ENCODE measurements around the gene NLE1.
"Not testable (repeated sequence)": the region's sequence is repeated elsewhere in the genome, so short reads cannot be mapped to it uniquely, and the experiment has no call there.

Gene NLE1

GRCh38 chr17:35161281-35161761 is 19.2 kb upstream of the NLE1 start:
- no peak for DNase-seq

GRCh38 chr17:35160354-35161201 is 18.5 kb upstream of the NLE1 start:
- DNase-seq: no peak

DNA sequence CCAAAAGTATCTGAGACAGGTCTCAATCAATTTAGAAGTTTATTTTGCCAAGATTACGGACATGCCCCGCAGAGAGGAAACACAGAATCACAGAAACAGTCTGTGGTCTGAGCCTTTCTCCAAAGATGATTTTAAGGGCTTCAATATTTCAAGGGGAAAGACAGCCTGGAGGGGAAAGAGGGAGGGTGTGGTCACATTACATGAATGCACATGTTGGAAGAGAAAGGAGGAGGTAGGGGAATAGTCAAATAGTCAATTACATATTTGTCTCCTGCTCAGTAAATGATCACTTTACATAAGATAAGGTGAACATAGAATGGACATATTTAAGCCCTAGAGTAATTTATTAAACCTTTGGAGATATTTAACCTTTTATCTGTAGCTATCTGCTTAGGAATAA is 17.8 kb upstream of the NLE1 start:
- no peak for DNase-seq

GRCh38 chr17:35155246-35155645 is 13.1 kb upstream of the NLE1 start:
- no peak for DNase-seq

DNA sequence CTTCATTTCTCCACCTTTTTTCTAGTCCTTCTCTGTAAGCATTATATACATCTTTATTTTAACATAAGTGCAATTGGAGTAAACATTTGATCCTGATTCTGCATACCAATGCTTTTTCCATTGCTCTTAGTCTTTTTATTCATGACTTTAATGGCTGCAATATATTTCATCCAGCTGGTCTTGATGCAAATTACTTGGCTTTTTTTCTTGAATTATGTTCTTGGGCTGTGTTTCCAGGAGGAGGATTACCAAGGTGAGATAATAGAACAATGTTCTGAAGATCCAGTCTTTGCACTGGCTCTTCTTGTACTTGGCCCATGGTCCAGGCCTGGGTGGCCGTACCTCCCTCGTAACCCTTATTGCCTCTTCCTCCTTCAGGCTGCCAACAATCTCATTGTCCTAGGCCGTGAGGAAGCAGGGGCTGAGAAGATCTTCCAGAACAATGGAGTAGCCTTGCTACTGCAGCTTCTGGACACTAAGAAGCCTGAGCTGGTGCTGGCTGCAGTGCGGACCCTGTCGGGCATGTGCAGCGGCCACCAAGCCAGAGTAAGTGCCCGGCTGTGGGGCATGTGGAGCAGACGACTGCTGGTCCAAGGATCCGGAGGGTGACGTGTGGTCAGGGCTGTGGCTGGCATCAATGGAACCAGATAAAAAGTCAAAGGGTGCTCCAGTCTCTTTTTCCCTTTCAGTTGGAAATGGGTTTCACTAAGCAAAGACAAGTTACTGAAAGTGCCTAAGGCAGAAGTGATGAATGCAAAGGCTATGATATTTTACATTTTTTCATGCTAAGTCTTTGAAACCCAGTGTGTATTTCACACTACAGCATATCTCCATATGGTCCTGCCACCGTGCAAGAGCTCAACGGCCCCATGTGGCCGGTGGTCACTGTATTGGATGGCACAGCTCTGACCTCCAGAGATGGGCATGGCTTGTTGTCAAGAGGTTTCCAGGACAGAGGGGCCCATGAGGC is 12.4 kb upstream of the NLE1 start:
- no peak for DNase-seq

- no peak for DNase-seq
These were observed 10.5 kb upstream of the NLE1 start for GRCh38 chr17:35152421-35153140.

DNA sequence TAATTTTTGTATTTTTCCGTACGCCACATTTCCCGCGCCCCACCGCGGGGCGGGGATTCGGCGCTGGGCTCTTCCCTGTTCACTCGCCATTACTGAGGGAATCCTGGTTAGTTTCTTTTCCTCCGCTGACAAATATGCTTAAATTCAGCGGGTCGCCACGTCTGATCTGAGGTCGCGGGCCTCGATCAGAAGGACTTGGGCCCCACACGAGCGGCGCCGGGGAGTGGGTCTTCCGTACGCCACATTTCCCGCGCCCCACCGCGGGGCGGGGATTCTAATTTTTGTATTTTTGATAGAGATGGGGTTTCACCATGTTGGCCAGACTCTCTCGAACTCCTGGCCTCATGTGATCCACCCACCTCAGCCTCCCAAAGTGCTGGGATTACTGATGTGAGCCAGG is 9.0 kb upstream of the NLE1 start:
- not testable (repeated sequence) for DNase-seq

- DNase-seq: no peak
These were observed 7.8 kb upstream of the NLE1 start for GRCh38 chr17:35149941-35150340.

DNA sequence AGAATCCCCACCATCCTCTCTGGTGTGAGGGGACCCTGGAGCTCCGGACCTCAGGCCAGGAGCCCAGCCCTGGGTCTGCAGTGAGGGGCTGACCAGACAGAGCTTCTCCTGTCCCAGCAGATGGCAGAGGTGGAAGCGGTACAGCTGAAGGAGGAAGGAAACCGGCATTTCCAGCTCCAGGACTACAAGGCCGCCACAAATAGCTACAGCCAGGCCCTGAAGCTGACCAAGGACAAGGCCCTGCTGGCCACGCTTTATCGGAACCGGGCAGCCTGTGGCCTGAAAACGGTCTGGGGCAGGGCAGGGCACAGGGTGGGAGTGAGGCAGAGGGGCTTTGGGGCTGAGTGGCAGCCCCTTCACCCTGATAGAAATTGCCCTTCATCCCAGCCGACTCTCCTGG is 6.0 kb upstream of the NLE1 start:
- no peak for DNase-seq

GRCh38 chr17:35147375-35147905 is 5.3 kb upstream of the NLE1 start, which contains the start of gene UNC45B:
Gene UNC45B (plus strand): TSS chr17:35147817. CDS start chr17:35148264, 447 bp downstream.
- no peak for DNase-seq

DNA sequence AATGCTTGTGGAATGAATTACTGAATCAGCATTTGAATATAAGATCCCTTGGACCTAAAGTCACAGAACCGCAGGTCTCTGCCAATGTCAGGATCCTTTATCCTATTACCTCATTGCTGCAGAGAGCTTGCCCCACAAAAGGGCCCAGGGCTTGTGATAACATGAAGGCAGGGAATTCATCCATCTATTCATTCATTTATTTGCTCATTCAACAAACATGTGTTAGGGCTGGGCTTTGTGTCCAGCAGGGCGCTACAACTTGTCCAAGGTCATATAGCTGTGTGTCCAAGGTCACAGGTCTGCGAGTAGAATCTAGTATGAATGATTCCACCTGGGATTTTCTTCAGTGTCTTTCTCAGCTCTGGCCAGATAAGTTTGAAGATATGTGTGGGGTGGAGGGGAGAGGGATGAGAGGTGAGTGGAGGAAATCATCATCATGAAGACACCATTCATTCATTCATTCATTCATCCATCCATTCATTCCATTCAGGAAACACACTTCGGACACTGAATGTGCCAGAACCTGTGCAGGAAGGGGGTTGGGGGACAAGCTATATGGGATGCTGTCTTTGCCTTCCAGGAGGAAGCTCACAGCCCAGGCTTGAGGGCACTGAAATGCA is 4.2 kb upstream of the NLE1 start:
- no peak for DNase-seq

- no peak for DNase-seq
These were observed 2.7 kb upstream of the NLE1 start for GRCh38 chr17:35144840-35145239.

DNA sequence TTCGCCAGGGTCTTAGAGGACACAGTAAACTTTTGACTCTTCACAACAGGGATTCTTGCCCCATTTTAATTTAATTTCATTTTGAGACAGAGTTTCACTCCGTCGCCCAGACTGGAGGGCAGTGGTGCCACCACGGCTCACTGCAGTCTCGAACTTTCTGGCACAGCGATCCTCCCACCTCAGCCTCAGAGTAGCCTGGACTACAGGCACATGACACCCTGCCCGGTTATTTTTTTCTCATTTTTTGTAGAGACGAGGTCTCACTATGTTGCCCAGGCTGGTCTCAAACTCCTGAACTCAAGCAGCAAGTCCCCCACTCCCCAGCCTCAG is 329 bp upstream of the NLE1 start:
- DNase-seq: no peak

DNA sequence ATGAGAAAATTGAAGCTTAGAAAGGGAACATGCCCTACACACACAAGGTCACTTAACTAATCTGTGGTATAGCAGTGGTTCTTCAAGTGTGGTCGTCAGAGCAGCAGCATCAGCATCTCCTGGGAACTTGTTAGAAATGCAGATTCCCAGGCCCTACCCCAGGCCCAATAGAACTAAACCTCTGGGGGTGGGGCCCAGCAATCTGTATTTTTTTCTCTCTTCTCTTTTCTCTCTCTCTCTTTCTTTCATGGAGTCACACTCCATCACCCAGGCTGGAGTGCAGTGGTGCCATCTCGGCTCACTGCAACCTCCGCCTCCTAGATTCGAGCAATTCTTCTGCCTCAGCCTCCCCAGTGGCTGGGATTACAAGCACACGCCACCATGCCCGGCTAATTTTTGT is 3.9 kb downstream of the NLE1 start:
- DNase-seq: no peak

GRCh38 chr17:35135322-35135721 is 6.8 kb downstream of the NLE1 start:
- no peak for DNase-seq

GRCh38 chr17:35132816-35133550 is 9.1 kb downstream of the NLE1 start:
- no peak for DNase-seq

DNA sequence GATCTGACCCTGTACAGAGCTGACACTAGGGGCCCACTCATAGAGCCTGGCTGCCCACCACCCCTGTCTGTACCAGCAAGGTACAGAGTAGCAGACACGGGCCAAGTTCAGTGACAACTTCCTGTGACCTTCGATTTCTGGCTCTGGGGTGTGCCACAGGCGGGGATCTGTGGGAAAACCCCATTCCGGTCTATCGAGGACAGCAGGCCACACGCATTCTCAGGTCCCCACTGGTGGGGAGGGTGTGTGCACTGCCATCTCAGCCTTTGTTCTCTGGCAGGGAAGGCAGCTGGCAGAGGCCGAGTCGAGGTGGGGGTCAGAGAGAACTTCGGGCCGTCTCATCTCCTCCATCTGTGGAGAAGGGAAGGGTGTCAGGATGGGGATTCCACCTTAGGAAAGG is 10.0 kb downstream of the NLE1 start:
- DNase-seq: no peak

DNA sequence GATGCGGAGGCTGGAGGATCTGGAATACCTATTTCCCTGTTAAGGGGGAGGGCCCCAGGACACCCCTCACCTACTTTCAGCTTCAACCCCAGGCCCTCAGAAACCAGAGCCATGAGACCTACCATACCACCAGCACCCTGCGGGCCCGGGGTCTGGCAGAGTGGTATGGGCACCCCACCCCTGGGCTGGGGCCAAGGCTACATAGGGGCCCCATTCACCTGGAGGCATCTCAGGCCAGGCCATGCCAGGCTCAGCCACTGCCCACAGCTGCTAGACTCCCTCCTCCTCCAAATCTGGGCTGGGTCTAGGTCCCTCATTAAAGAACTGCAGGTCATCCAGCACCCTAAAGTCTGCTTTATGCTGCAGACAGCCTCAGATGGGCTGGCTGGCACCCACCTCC is 11.7 kb downstream of the NLE1 start:
- no peak for DNase-seq

- no peak for DNase-seq
These were observed 12.1 kb downstream of the NLE1 start for GRCh38 chr17:35129973-35130351.

GRCh38 chr17:35129154-35129972 is 12.7 kb downstream of the NLE1 start:
- no peak for DNase-seq
